Stomach (tissue), 4 donors: Measurements from ENCODE around the gene ACSBG1.

ENCODE experiments used
- CTCF ChIP-seq, 7 experiments: fragments of 450-650 bp in 4 of 7; fragments of 200-600 bp in 3 of 7; sonication (generic) in 3 of 7; IDR thresholded peaks; one replicate each; pipeline ENCODE4 v1.5.1; 2016 to 2019; ENCODE audit warnings: antibody characterized with exemption in 7 of 7, control low read depth in 2 of 7, mild to moderate bottlenecking in 1 of 7
- POLR2AphosphoS5 ChIP-seq, 3 donors: sonication (generic); formaldehyde crosslinking; IDR thresholded peaks; one replicate each; pipeline ENCODE4 v1.6.1; 2016; ENCODE audit warnings: antibody characterized with exemption in 3 of 3

- TF ChIP-seq POLR2AphosphoS5 (IDR thresholded peaks at IDR 0.05) (no peak), CTCF (IDR thresholded peaks at IDR 0.05) (no peak)
Observed at GRCh38 chr15:78222745-78223395, 11.5 kb downstream of the ACSBG1 start.
